Measurements from ENCODE around the gene HS3ST4.
"Not testable (repeated sequence)": the region's sequence is repeated elsewhere in the genome, so short reads cannot be mapped to it uniquely, and the experiment has no call there.

Gene HS3ST4

DNA sequence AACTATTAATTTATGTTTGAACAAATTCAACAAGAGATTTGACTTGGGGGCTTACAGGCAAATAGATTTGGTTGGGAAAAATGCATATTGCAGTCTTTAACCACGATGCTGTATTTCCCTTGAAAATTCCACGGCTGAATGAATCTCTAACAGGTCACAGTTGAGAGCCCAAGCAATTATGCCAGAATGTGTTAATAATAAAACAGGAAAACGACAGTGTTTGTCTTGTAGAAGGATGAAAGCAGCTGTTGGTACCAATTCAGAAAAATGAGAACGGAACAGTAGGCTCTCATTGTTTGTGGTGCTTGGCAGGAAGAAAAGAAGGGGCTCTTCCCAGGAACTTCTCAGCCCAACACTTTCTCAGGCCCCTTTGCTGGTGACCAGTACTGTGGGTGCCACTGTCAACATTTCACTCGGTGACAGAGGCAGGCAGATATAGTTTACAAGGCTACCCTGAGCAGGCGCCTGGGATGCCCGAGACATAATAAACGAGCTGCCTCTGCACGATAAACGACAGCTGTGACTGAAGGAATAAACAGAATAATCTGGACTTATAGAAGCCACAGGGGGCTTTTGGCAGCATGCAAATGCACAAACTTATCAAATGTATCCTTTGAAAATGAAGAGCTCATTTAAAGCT lies 387.1 kb downstream of the HS3ST4 start:
- no peak for DNase-seq
- H3K23ac ChIP-seq (ENCODE audit: low read length): no peak overlapping the region
- no CpG with 5 or more reads among the region's 10 CpGs for WGBS (ENCODE audit: extremely low coverage, insufficient coverage, low lambda C conversion rate)
- H2BK5ac ChIP-seq (ENCODE audit: low read length): no peak overlapping the region
- no peak overlapping the region for H3K4me2 ChIP-seq (ENCODE audit: low read length)
- no peak overlapping the region for H2BK15ac ChIP-seq (replicated peaks; ENCODE audit: low read depth)
- H3K18ac ChIP-seq (ENCODE audit: low read length): peak overlapping the region; percentile 5
- H3K4me1 ChIP-seq (ENCODE audit: control insufficient read depth, low read depth, low read length): peaks cover 2% of the 10 kb centered on the region
- no peaks in the 10 kb centered on the region for H3K79me2 ChIP-seq (ENCODE audit: control insufficient read depth, insufficient read depth, low read length)
- H3K4ac ChIP-seq (ENCODE audit: low read depth, low read length): no peak overlapping the region
- H3K56ac ChIP-seq (ENCODE audit: low read length): no peak overlapping the region
- no peaks in the 10 kb centered on the region for H3K36me3 ChIP-seq (ENCODE audit: control insufficient read depth, insufficient read depth, low read length)
- no peak overlapping the region for H3K9ac ChIP-seq (ENCODE audit: low read length)
- no peak overlapping the region for H2BK120ac ChIP-seq (ENCODE audit: low read depth, low read length)
- H3K4me3 ChIP-seq (ENCODE audit: low read length): no peak overlapping the region
- H3K27me3 ChIP-seq (ENCODE audit: insufficient read depth, low read length, poor library complexity): no peaks in the 10 kb centered on the region
- no peak overlapping the region for H4K8ac ChIP-seq (ENCODE audit: low read depth, low read length)
- H3K79me1 ChIP-seq (ENCODE audit: low read length): no peaks in the 10 kb centered on the region
- H4K5ac ChIP-seq (ENCODE audit: low read length): no peak overlapping the region
- no peak overlapping the region for H3K27ac ChIP-seq (ENCODE audit: low read depth, low read length)
- H2AK5ac ChIP-seq (ENCODE audit: low read length): no peak overlapping the region

DNA sequence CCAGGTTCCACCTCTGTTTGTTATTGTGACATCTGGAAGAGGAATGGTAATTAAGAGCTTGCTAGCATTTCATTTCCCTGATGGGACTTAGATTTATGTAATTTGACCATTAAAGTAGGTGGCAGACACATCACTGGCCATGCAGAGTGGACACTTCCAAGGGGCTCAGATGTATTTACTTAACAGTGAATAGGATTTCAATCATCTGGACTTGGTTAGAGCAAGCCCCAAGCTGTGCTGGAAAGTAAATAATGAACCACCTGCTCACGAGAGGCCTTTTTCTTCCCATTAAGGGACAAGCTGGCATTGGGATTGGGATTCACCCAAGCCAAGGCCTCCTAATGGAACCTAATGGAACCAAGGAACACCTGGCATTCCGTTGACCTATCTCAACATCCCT lies 395.3 kb downstream of the HS3ST4 start:
- Histone ChIP-seq H3K4me1 (ENCODE audit: control insufficient read depth, low read depth, low read length) (peaks cover 3% of the 10 kb centered on the region), H2BK120ac (ENCODE audit: low read depth, low read length) (no peak overlapping the region), H3K79me2 (ENCODE audit: control insufficient read depth, insufficient read depth, low read length) (no peaks in the 10 kb centered on the region), H3K4me3 (ENCODE audit: low read length) (no peak overlapping the region), H3K27ac (ENCODE audit: low read depth, low read length) (no peak overlapping the region), H3K23ac (ENCODE audit: low read length) (no peak overlapping the region), H2BK15ac (replicated peaks; ENCODE audit: low read depth) (no peak overlapping the region), H3K36me3 (ENCODE audit: control insufficient read depth, insufficient read depth, low read length) (no peaks in the 10 kb centered on the region), H3K56ac (ENCODE audit: low read length) (no peak overlapping the region), H2BK5ac (ENCODE audit: low read length) (no peak overlapping the region), H4K5ac (ENCODE audit: low read length) (no peak overlapping the region), H3K79me1 (ENCODE audit: low read length) (no peaks in the 10 kb centered on the region), H3K4ac (ENCODE audit: low read depth, low read length) (no peak overlapping the region), H3K9ac (ENCODE audit: low read length) (no peak overlapping the region), H2AK5ac (ENCODE audit: low read length) (no peak overlapping the region), H3K27me3 (ENCODE audit: insufficient read depth, low read length, poor library complexity) (no peaks in the 10 kb centered on the region), H3K4me2 (ENCODE audit: low read length) (no peak overlapping the region), H3K18ac (ENCODE audit: low read length) (no peak overlapping the region), H4K8ac (ENCODE audit: low read depth, low read length) (no peak overlapping the region)
- WGBS (ENCODE audit: extremely low coverage, insufficient coverage, low lambda C conversion rate): no CpG with 5 or more reads among the region's 2 CpGs
- no peak for DNase-seq

DNA sequence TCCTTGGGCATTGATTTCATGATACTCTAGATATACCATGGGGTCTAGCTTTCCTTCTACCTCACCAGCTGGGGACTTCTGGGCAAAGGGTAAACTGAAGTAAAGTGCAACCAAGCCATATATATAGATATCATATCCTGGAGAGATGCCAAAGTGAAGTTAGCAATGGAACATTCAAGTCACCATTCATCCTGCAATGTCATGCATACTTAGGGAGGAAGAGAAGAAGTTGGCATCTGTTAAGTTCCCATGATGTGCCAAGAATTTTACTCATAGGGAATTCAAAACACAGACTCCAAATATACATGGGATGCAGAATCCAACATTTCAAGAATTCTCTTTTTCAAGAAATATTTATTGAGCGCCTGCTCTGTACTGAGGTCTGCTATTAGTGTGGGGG lies 399.8 kb downstream of the HS3ST4 start:
- H3K79me2 ChIP-seq (ENCODE audit: control insufficient read depth, insufficient read depth, low read length): no peaks in the 10 kb centered on the region
- no peak overlapping the region for H3K4me2 ChIP-seq (ENCODE audit: low read length)
- no peak overlapping the region for H4K8ac ChIP-seq (ENCODE audit: low read depth, low read length)

DNA sequence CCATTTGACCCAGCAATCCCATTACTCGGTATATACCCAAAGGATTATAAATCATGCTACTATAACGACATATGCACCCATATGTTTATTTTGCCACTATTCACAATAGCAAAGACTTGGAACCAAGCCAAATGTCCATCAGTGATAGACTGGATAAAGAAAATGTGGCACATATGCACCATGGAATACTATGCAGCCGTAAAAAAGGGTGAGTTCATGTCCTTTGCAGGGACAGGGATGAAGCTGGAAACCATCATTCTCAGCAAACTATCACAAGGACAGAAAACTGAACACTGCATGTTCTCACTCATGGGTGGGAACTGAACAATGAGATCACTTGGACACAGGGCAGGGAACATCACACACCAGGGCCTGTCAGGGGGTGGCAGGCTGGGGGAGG lies 406.4 kb downstream of the HS3ST4 start:
- H3K36me3 ChIP-seq (ENCODE audit: control insufficient read depth, insufficient read depth, low read length); H3K18ac ChIP-seq (ENCODE audit: low read length); H2AK5ac ChIP-seq (ENCODE audit: low read length); H2BK120ac ChIP-seq (ENCODE audit: low read depth, low read length); H3K4me2 ChIP-seq (ENCODE audit: low read length); H3K27ac ChIP-seq (ENCODE audit: low read depth, low read length); H4K8ac ChIP-seq (ENCODE audit: low read depth, low read length); H3K23ac ChIP-seq (ENCODE audit: low read length); H2BK5ac ChIP-seq (ENCODE audit: low read length); H2BK15ac ChIP-seq (replicated peaks; ENCODE audit: low read depth); H3K27me3 ChIP-seq (ENCODE audit: insufficient read depth, low read length, poor library complexity); H3K79me2 ChIP-seq (ENCODE audit: control insufficient read depth, insufficient read depth, low read length); H3K9ac ChIP-seq (ENCODE audit: low read length); DNase-seq; H4K5ac ChIP-seq (ENCODE audit: low read length); H3K4me3 ChIP-seq (ENCODE audit: low read length); H3K4me1 ChIP-seq (ENCODE audit: control insufficient read depth, low read depth, low read length); H3K79me1 ChIP-seq (ENCODE audit: low read length); H3K56ac ChIP-seq (ENCODE audit: low read length); H3K4ac ChIP-seq (ENCODE audit: low read depth, low read length): not testable (repeated sequence)
- no CpG with 5 or more reads among the region's 3 CpGs for WGBS (ENCODE audit: extremely low coverage, insufficient coverage, low lambda C conversion rate)

More for the DNA sequence above, 399.8 kb downstream of the HS3ST4 start:
- no peak overlapping the region for H3K18ac ChIP-seq (ENCODE audit: low read length)
- H3K27me3 ChIP-seq (ENCODE audit: insufficient read depth, low read length, poor library complexity): no peaks in the 10 kb centered on the region
- no peak overlapping the region for H2BK120ac ChIP-seq (ENCODE audit: low read depth, low read length)
- no peak overlapping the region for H3K23ac ChIP-seq (ENCODE audit: low read length)
- H3K36me3 ChIP-seq (ENCODE audit: control insufficient read depth, insufficient read depth, low read length): no peaks in the 10 kb centered on the region
- no peak overlapping the region for H4K5ac ChIP-seq (ENCODE audit: low read length)
- H3K9ac ChIP-seq (ENCODE audit: low read length): no peak overlapping the region
- DNase-seq: no peak
- no peak overlapping the region for H3K4ac ChIP-seq (ENCODE audit: low read depth, low read length)
- H3K56ac ChIP-seq (ENCODE audit: low read length): no peak overlapping the region
- H2BK5ac ChIP-seq (ENCODE audit: low read length): no peak overlapping the region
- H3K4me3 ChIP-seq (ENCODE audit: low read length): no peak overlapping the region
- no peaks in the 10 kb centered on the region for H3K79me1 ChIP-seq (ENCODE audit: low read length)
- no CpG with 5 or more reads among the region's 1 CpG for WGBS (ENCODE audit: extremely low coverage, insufficient coverage, low lambda C conversion rate)
- no peak overlapping the region for H2AK5ac ChIP-seq (ENCODE audit: low read length)
- no peaks in the 10 kb centered on the region for H3K4me1 ChIP-seq (ENCODE audit: control insufficient read depth, low read depth, low read length)
- no peak overlapping the region for H3K27ac ChIP-seq (ENCODE audit: low read depth, low read length)
- H2BK15ac ChIP-seq (replicated peaks; ENCODE audit: low read depth): no peak overlapping the region

DNA sequence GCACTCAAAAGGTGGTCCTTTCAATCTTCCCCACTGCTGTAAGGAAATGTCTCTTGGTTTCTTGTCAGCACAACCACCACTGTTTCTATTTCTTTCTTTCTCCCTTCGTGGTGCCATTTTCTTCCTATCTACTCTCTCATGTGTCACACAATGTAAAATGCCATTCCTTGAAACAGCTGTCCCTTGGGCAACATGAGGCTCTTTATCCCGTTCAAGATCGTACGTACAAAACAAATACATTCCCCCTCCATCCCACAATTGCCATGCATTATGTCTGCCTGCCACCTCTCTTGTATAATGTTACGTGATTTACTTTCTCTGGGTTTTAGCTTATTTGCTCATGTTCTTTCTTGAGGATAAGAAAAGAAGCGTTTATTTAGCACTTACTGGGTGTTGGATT lies 410.6 kb downstream of the HS3ST4 start:
- no peaks in the 10 kb centered on the region for H3K79me2 ChIP-seq (ENCODE audit: control insufficient read depth, insufficient read depth, low read length)
- no peaks in the 10 kb centered on the region for H3K36me3 ChIP-seq (ENCODE audit: control insufficient read depth, insufficient read depth, low read length)

More for the DNA sequence above, 410.6 kb downstream of the HS3ST4 start:
- H3K4me2 ChIP-seq (ENCODE audit: low read length): no peak overlapping the region
- no peak overlapping the region for H2BK15ac ChIP-seq (replicated peaks; ENCODE audit: low read depth)
- DNase-seq: no peak
- no peak overlapping the region for H3K4ac ChIP-seq (ENCODE audit: low read depth, low read length)
- H3K4me1 ChIP-seq (ENCODE audit: control insufficient read depth, low read depth, low read length): no peaks in the 10 kb centered on the region
- no peak overlapping the region for H3K4me3 ChIP-seq (ENCODE audit: low read length)
- H3K9ac ChIP-seq (ENCODE audit: low read length): no peak overlapping the region
- no peak overlapping the region for H3K18ac ChIP-seq (ENCODE audit: low read length)
- WGBS (ENCODE audit: extremely low coverage, insufficient coverage, low lambda C conversion rate): no CpG with 5 or more reads among the region's 6 CpGs
- H3K79me1 ChIP-seq (ENCODE audit: low read length): no peaks in the 10 kb centered on the region
- no peak overlapping the region for H4K8ac ChIP-seq (ENCODE audit: low read depth, low read length)
- no peak overlapping the region for H2BK120ac ChIP-seq (ENCODE audit: low read depth, low read length)
- no peak overlapping the region for H2AK5ac ChIP-seq (ENCODE audit: low read length)
- no peak overlapping the region for H2BK5ac ChIP-seq (ENCODE audit: low read length)
- H4K5ac ChIP-seq (ENCODE audit: low read length): no peak overlapping the region
- H3K23ac ChIP-seq (ENCODE audit: low read length): no peak overlapping the region
- H3K27me3 ChIP-seq (ENCODE audit: insufficient read depth, low read length, poor library complexity): no peaks in the 10 kb centered on the region
- no peak overlapping the region for H3K56ac ChIP-seq (ENCODE audit: low read length)
- H3K27ac ChIP-seq (ENCODE audit: low read depth, low read length): no peak overlapping the region
